ENCODE measurements around the gene AGXT.

Gene AGXT

DNA sequence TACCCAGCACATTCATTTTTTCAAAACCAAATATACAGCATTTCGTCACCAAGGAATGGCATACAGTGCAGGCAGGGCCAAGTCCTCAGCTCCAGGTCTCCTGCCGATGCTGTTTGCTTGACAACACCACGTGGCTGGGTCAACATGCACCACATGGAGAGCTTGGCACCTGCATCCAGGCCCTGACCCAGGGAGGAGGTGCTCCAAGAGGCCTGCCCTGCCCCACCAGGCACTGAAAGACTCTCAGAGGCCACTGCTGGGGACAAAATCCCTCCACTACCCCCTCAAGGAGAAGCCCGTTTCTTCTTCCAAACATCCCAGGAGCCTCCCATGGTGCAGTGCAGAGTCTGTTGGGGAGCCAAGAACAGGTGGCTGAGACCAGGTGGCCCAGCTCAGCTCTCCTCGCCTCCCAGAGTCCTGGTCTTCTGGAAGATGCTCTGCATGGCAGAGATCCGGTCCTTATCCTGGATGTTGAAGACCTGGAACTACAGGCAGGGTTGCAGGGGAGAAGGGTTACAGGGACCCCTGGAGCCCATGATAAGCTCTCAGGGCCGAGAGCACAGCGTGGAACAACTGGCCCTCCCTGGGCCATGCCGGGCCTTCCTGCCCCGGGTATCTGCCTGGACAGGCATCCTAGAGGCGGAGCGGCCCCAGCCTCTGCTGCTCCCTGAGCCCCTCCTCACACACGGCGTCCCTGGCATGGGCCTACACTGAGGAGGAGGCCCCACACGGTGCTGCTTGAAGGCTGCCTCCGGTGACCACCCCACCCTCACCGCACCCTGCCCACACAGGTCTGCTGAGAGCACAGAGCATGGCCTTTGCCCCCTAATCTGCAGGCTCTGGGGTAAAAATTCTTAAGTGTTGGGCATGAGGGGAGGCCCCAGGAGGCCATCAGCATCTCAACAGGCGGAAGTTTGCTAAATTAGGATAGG, 18.3 kb downstream of the AGXT start:
- no peak for DNase-seq

DNA sequence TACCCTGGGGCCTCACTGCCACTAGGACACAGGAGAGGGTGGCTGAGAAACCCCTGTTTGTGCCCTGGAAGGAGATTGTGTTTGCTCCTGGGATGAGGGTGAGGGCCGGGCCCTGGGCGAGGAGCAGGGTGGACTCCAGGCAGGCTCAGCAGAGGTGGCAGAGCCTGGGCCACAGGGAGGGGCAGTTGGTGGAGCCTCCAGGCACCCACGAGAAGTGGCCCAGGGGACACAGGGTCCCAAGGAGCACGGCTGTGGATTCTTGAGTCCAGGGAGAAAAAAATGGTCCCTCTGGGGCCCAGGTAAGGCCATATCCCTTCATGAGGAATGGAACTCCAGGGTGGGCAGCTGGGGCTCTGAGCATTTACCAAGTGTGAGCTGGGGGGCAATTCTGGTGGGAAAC, 19.0 kb downstream of the AGXT start:
- no peak for DNase-seq

DNA sequence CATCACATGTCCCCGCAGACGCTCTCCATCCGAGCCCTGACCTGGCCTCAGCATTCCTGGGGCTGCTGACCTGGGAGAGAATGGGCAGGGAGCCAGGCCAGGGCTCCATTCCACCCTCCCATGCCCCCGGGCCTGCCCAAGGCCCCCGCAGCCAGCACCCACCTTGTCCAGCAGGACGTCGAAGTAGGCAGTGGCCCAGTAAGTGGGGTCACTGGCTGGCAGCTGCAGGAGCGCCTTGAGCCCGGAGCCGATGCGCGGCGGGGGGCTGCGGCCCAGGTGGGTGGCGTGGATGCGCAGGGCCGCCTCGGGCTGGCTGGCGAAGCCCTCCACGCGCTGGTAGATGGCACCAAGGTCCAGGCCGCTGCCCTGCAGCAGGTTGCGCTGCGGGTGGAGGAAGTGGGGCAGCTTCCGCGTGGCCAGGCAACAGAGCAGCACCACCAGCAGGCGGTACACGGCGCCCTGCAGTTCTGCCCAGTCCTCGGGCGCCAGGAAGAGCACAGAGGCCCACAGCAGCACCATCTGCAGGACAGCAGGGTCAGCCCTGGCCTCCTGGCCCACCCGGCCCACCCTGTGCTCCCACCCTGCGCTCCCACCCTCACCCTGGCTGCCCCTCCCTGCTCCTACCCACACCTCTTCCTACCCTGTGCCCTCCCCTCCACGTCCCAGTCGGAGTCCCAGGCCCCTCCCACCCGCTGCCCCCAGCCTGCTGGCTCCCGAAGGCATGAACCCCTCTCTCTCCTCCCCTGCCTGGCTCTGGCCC, 19.7 kb downstream of the AGXT start:
- no peak for DNase-seq

GRCh38 chr2:240888890-240889573, 20.4 kb downstream of the AGXT start:
- no peak for DNase-seq

- DNase-seq, result no peak
These were observed 21.3 kb downstream of the AGXT start for GRCh38 chr2:240889601-240890560.

GRCh38 chr2:240890691-240891090, 22.1 kb downstream of the AGXT start:
- no peak for DNase-seq

DNA sequence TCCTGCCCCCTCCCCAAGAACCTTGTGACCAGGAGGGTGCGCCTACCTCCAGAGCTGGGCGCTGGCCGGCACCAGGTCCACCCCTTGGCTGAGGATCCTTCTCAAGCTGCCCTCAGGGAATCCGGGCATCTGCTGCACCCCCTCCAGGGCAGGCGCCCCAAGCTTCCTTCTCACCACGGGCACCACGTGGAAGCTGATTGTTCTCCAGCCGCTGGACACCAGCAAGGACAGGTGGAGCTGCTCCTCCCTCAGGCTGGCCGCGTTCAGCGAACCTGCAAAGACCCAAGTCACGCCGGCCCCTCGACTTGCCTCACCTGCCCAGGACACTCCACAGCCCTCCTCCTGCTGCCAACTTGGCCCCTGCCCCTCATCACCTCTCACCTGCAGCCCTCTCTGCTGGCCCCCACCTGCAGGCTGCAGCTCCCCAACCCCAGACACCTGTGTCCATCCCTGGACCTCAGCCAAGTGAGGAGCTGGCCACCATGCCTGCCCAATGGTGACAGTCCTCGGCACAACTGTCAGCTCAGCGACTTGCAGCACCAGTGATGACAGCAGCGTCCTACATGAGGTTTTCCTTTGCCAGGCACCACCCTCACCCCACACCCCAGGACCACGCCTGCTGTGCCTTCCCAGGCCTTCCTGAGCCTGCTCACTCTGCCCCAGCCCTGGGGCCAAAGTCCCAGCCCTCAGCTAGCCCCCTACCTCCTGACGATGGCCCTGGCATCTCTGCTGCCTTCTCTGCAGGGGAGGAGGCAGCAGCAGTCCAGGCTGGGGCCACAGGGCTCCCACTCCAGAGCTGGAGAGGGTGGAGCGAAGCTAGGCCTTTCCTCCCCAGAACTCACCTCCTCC, 23.1 kb downstream of the AGXT start:
- DNase-seq, result no peak

GRCh38 chr2:240892356-240892755, 23.7 kb downstream of the AGXT start:
- no peak for DNase-seq

- no peak for DNase-seq
These were observed 24.3 kb downstream of the AGXT start for GRCh38 chr2:240892925-240893324.

GRCh38 chr2:240893363-240893844, 24.8 kb downstream of the AGXT start:
- no peak for DNase-seq

- DNase-seq, result no peak
These were observed 25.4 kb downstream of the AGXT start for GRCh38 chr2:240894006-240894405.

- DNase-seq, result no peak
These were observed 26.4 kb downstream of the AGXT start for GRCh38 chr2:240894836-240895558.

DNA sequence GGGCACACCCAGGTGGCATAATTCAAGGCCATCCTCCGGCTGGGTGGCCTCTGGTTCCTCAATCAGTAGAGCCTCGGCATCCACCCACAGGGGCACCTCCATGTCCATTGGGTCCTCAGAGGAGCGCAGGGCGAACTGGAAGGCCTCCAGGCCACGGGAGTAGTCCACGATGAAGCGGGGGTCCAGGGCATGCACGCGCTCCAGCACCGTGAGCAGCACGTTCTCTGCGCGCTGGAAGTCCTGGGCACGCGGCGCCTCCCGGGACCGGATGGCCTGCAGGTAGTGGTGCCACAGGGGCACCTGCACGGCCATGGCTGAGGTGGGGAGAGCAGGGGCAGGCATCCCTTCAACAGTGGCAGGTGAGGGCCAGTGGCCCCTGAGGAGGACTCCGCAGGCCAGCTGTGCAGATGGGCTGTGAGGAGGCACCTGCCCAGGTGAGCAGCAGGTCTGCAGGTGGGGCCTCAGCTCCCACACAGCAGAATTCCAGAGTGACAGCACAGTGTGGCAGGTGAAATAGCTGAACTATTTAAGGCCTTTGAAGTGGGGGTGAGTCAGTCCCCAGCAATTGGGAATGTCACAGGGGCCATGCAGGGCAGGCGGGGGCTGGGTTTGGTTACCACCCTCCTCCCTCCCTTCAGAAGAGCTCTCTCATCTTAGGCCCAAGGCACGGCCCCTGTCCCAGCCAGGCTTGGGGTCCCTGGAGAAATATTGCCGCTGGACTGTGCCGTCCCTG, 27.2 kb downstream of the AGXT start, which contains the start of gene MAB21L4:
TSS of gene MAB21L4 (minus strand) at position 501 of the 733 bp plus-strand sequence. CDS start at position 342, 159 bp downstream.
- DNase-seq, result no peak

DNA sequence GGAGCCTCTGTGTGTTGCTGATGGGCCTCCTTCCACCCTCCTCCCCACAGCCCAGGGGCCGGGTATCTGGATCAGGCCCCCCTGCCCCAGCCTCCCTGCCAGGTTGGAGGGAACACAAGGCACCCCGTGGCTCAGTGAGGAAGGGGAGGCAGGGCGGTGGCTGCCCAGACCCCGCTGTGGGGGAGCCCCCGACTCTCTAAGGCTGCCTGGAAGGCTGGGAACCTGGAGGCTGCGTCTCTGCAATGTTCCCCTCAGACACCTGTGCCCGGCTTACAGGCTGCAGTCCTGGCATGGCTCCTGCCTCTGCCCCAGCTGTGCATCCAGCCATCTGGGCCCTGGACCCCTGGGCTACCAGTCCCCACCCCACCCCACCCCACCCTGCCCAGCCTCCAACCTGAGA, 27.8 kb downstream of the AGXT start:
- no peak for DNase-seq

DNA sequence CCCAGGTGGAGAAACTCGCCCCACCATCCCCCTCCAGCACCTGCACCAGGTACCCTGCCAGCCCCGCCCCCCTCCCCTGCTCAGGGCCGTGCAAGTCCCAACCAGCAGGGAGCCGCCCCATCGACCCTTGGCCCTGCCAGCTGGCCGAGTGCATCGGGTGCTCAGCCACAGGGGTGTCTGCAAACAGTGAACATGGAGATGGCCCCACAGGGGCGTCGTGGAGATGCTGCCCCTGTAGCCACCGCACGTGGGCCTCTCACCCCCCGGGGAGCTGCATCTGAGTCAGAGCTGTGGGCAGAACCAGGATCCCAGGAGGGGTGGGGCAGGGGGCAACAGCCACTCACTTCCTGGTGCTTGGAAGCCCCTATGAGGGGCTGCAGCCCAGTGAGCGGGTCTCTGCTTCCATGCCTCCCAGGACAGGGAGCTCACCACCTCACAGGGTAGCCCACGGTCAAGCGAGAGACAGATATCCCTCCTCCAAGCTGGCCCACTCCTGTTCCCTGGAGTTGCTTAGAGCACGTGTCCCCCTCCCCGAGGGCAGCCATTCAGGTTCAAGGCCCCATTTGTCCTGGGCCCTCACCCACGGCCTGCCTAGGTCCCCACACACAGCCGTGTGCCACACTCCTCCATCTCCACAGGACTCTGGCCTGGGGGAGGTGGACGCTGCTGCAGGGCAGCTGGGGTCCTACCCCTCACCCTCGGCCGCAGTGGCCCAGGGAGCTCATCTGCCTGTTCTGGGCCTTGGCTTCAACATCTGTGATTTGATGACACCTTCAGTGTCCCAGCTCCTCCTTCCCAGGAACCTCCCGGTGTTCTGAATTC, 28.5 kb downstream of the AGXT start:
- DNase-seq, result no peak

- DNase-seq, result no peak
These were observed 29.6 kb downstream of the AGXT start for GRCh38 chr2:240898108-240898730.

- DNase-seq, result no peak
These were observed 30.3 kb downstream of the AGXT start for GRCh38 chr2:240898731-240899467.
